Measurements from ENCODE around the gene FHOD3. TPM values are rescaled to one million over a fixed set of nuclear protein-coding genes. Genes with fewer than 3 reads are reported as not detected.
A peak's percentile ranks its signal among the peaks of the same experiment; 100 is the strongest.

Gene FHOD3
- total and polyA plus RNA-seq, 2 of the 8 experiments (the other 6 are each of a cell fraction or from before 2014, with no cell fraction given), result 9.7 to 10.5 TPM

DNA sequence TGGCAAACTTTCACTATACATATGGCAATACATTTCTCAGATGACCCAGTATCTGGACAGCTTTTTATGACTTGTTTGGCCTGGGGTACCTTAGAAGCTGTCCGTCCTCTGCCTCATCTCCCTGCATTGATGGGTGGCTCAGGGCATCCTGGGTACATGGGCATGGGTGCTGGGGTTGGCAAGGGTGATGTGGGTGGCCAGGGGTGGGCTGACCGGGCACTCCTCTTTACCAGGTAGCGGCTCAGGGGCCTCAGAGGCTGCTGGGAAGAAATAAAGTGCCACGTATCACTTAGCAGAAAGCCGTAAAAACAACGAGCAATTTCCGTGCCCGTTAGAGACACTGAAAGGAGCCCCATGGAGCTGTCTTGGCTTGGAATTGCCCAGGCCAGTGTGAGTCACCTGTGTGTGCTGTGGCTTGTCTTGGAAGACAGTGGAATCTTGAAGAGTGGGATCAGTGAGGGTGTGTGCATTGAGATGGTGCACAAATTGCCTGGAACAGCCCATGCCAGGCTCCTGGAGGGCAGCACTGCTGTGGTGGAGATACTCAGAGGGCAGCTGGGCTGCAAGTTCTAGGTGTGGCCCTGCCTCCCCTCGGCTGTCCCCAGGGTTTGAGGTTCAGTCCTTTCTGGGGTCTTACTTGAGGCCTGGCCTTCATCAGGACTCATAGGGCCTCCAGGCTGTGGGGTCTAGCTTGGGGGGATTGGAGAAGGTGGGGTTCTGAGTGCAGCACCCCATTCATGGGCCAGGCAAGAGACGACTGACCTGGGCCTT lies 88.8 kb downstream of the FHOD3 start:
- Histone ChIP-seq H4K20me1 (replicated peaks in 1 of 2; ENCODE audit: control insufficient read depth in 1 of 2, insufficient read depth in 2 of 2, low read length in 2 of 2) (no peaks in the 10 kb centered on the region), H3K23me2 (ENCODE audit: low read depth, low read length) (no peaks in the 10 kb centered on the region), H2BK5ac (ENCODE audit: low read depth, low read length) (no peak overlapping the region), H3K18ac (ENCODE audit: extremely low read depth, low read length) (no peak overlapping the region), H4K8ac (ENCODE audit: extremely low read depth, insufficient read depth, low read length) (peak overlapping the region; percentile 75; the same call in 1 of the 2 replicates), H4K91ac (replicated peaks; ENCODE audit: insufficient read length, low read length) (no peak overlapping the region), H3K4ac (replicated peaks; ENCODE audit: insufficient read length, low read depth, low read length) (no peak overlapping the region), H3K23ac (ENCODE audit: insufficient read length) (no peak overlapping the region), H3K14ac (ENCODE audit: insufficient read length) (no peak overlapping the region), H2BK15ac (ENCODE audit: low read length) (no peak overlapping the region), H3K9me3 (ENCODE audit: insufficient read depth in 2 of 2, low read depth in 1 of 2, low read length in 1 of 2) (no peaks in the 10 kb centered on the region), H3K27ac (ENCODE audit: low read depth, low read length) (no peak overlapping the region), H3K9ac (replicated peaks in 1 of 4; ENCODE audit: extremely low read depth in 1 of 4, low read depth in 3 of 4, low read length in 3 of 4) (no peak overlapping the region), H3K4me1 (replicated peaks in 1 of 4; ENCODE audit: control insufficient read depth in 3 of 4, insufficient read depth in 4 of 4, low read length in 3 of 4) (peaks cover 0 to 4% (median 0%) of the 10 kb centered on the region in 4 experiments; a peak in 2 of 7 replicates), H2BK20ac (ENCODE audit: low read length) (no peak overlapping the region), H2AK5ac (ENCODE audit: low read depth, low read length) (no peak overlapping the region), H2BK12ac (ENCODE audit: low read depth, low read length) (no peak overlapping the region), H3K27me3 (replicated peaks in 1 of 4; ENCODE audit: control insufficient read depth in 3 of 4, extremely low read depth in 1 of 4, insufficient read depth in 3 of 4, low read length in 3 of 4) (no peaks in the 10 kb centered on the region), H3K36me3 (ENCODE audit: control insufficient read depth in 2 of 4, insufficient read depth in 4 of 4, low read length in 3 of 4) (no peaks in the 10 kb centered on the region), H2AFZ (ENCODE audit: low read length) (no peak overlapping the region), H2BK120ac (replicated peaks; ENCODE audit: low read depth, low read length) (no peak overlapping the region), H4K5ac (ENCODE audit: insufficient read length, low read depth, low read length) (no peak overlapping the region), H3K79me2 (ENCODE audit: control insufficient read depth in 1 of 2, insufficient read depth in 2 of 2, low read length in 2 of 2) (no peaks in the 10 kb centered on the region), H3K56ac (replicated peaks; ENCODE audit: insufficient read length, low read depth, low read length) (no peak overlapping the region), H3K79me1 (ENCODE audit: low read depth, low read length) (no peaks in the 10 kb centered on the region), H3K4me3 (ENCODE audit: extremely low read depth in 1 of 4, insufficient read depth in 2 of 4, low read depth in 3 of 4, low read length in 4 of 4) (no peak overlapping the region), H3K4me2 (ENCODE audit: insufficient read depth in 1 of 2, low read depth in 2 of 2, low read length in 2 of 2) (no peak overlapping the region)
- DNase-seq (ENCODE audit: low read depth in 1 of 2, low spot score in 2 of 2) (no peak), FAIRE-seq (no peak)
- WGBS, 2 experiments (ENCODE audit: extremely low coverage in 1 of 2, insufficient coverage in 1 of 2, insufficient read length in 1 of 2, insufficient replicate concordance in 2 of 2, low coverage in 1 of 2, low lambda C conversion rate in 2 of 2, missing lambda C conversion rate in 1 of 2), result 90% methylated on average over 10 of the region's 10 CpGs; no CpG with 5 or more reads in 1 of the 2 experiments
- ChIA-PET CTCF (ENCODE audit: partially characterized antibody) (interaction anchor here (4.0 kb wide), 1 partner anchor 26 kb away, joined by 15 read pairs; no protein-coding TSS in a partner anchor), POLR2A (ENCODE audit: partially characterized antibody) (interaction anchor here (1.2 kb wide), 1 partner anchor 9 kb away, joined by 3 read pairs; no protein-coding TSS in a partner anchor)
- TF ChIP-seq KDM1A (IDR thresholded peaks at IDR 0.05; ENCODE audit: borderline replicate concordance, low read length), result no peak
- TF ChIP-seq BRCA1 (IDR thresholded peaks at IDR 0.05; ENCODE audit: low read depth, low read length), result no peak
- TF ChIP-seq SP4 (IDR thresholded peaks at IDR 0.05; ENCODE audit: low read length), result no peak
- no peak for TF ChIP-seq SP2 (IDR thresholded peaks at IDR 0.05; ENCODE audit: low read length)
- no peak for TF ChIP-seq TEAD4 (IDR thresholded peaks at IDR 0.05; ENCODE audit: low read depth, low read length)
- no peak for TF ChIP-seq EGR1 (IDR thresholded peaks at IDR 0.05; ENCODE audit: borderline replicate concordance, low read depth, low read length)
- TF ChIP-seq TCF12 (IDR thresholded peaks at IDR 0.05; ENCODE audit: low read depth, low read length), result no peak
- no peak for TF ChIP-seq CHD1 (IDR thresholded peaks at IDR 0.05; ENCODE audit: low read depth, low read length)
- TF ChIP-seq, protein P1, sequence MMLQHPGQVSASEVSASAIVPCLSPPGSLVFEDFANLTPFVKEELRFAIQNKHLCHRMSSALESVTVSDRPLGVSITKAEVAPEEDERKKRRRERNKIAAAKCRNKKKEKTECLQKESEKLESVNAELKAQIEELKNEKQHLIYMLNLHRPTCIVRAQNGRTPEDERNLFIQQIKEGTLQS (IDR thresholded peaks at IDR 0.05; ENCODE audit: insufficient read depth, low read depth, low read length), result no peak
- TF ChIP-seq SAP30 (IDR thresholded peaks at IDR 0.05; ENCODE audit: insufficient read depth, insufficient replicate concordance, low read length), result no peak
- TF ChIP-seq, protein P2, sequence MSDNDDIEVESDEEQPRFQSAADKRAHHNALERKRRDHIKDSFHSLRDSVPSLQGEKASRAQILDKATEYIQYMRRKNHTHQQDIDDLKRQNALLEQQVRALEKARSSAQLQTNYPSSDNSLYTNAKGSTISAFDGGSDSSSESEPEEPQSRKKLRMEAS (IDR thresholded peaks at IDR 0.05), result no peak
- TF ChIP-seq RBBP5 (IDR thresholded peaks at IDR 0.05; ENCODE audit: borderline replicate concordance, low read depth, low read length), result no peak
